DMS 273 (cell line): ENCODE data around the gene EXD1.
"Not testable (repeated sequence)": the region's sequence is repeated elsewhere in the genome, so short reads cannot be mapped to it uniquely, and the experiment has no call there.

Experiments
- DNase-seq: peaks from one replicate; lab custom pipeline; 2025; ENCODE audit not compliant: unreplicated experiment; lab: John Stamatoyannopoulos, UW

Gene EXD1, protein sequence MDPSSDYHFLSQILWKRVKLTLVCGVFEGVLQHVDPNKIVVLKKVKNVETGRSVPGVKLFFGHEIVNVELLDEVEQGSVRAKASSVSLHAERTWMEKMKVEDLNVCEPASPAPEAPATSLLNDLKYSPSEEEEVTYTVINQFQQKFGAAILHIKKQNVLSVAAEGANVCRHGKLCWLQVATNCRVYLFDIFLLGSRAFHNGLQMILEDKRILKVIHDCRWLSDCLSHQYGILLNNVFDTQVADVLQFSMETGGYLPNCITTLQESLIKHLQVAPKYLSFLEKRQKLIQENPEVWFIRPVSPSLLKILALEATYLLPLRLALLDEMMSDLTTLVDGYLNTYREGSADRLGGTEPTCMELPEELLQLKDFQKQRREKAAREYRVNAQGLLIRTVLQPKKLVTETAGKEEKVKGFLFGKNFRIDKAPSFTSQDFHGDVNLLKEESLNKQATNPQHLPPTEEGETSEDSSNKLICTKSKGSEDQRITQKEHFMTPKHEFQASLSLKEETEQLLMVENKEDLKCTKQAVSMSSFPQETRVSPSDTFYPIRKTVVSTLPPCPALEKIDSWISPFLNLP

DNA sequence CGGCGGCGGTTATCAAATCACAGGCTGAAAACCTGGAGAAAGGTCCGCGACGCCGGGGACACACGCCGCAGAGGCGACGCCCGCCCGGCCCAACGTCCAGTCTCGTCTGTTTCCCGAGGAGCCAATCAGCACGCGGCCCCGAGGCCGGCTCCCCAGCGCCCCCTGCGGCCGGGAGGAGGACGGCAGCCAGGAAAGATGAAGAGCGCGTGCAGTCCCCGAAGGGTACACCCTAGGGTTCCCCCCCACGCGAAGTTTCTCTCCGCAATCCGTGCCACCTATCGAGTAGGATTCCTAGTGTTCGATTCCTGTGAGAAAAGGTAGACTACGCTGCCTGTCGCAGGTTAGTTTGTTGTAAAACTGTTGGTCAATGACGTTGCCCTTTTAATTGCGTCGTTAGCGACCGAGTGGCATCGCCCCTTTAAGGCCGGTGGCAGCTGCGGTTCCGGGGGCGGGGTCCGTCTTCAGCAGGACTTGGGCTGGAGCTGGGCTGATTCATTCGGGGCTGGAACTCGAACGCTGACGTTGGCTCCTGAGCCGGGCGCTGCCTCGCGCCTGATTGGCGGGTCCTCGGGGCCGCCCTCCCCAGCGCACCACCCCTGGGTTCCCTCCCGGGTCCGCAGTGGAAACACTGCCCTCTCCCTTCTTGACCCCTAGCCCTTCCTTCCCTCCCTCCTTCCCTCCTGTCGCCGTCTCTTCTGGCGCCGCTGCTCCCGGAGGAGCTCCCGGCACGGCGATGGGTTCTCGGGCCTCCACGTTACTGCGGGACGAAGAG, at the start of gene EXD1, which contains the start of gene CHP1:
TSS of gene EXD1 (minus strand) at position 108 of the 772 bp plus-strand sequence. CDS start 4,182 bp downstream, outside the sequence.
TSS of gene CHP1 (plus strand) at position 619 of the 772 bp plus-strand sequence. CDS start at position 734, 115 bp downstream.
- peak; percentile 96 for DNase-seq

DNA sequence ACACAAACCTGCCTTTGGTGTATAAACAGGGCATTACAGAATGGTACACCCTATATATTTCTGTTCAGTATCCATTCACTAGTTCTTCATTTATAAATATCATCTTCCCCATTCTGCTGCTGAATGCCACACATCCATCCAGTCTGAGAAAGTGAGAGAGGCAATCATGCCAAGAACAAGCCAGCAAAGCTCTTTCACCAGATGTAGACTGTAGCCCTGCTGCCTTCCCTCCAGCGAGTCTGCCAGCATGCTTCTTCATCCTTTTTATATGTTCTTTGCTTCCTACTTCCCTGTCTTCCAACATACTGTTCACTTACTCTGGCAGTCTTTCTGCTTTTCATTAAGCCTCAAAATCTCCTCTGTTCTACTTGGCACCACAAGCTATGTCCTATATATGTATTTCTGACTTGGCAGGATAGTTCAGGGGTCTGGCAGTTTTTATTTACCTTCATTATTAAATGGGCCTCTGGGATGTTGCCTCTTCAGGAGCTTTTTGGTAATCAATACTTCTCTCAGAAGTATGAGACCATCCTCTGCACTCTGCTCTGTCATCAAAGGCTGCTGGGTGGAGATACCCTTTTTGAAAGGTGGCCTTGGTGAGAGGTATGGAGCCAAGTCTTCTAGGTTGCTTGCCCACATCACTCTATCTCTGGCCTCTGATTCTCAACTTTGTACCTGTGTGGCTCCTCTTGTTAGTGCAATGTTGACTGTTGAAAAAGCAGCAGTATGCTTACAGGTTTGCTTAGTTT, 49.2 kb upstream of the EXD1 start:
- DNase-seq: no peak

DNA sequence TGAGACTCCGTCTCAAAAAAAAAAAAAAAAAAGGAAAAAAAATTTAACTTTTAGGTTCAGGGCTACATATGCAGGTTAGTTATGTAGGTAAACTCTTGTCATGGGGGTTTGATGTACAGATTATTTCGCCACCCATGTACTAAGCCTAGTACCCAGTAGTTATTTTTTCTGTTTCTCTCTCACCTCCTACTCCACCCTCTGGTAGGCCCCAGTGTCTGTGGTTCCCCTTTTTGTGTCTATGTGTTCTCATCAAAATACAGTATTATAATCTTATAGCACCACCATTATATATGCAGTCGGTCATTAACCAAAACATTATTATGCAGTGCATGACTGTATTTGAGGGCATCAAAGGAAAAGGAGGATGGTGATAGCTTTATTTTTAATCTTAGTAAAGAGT, 47.8 kb upstream of the EXD1 start:
- DNase-seq: no peak

DNA sequence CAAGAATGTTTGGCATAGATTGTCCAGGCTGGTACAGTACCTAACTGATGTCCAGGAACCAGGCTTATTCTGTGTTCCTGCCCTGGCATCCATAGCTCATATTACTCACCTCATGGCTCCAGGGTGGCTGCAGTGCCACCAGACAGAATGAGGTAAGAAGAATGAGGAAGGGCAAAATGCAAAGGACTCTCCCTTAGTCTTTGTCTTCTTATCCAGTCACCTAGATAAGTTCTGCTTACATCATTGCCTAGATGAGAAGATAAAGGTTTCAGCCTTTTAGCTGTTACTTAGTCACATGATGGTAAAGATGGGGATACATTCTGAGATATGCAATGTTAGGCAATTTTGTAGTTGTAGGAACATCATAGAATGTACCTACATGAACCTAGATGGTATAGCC, 46.3 kb upstream of the EXD1 start:
- no peak for DNase-seq

DNA sequence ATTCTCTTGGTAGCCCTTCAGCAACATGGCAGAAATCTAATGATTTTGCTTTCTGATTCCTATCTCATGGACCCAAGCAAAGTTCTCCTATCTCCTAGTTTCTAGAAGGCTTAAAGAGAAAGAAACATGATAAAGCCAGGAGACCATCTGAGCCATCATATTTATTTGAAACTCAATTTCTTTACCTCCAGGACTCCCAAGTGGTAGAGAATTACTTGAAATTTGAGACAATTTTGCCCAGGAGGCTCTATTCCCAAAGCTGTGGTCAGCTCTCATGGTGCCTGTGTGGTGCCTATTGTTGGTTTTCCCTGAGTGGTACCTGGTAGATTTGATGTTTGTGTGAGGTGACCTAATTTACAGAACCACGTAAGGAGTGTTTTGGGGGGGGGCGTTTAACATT, 39.3 kb upstream of the EXD1 start:
- no peak for DNase-seq

DNA sequence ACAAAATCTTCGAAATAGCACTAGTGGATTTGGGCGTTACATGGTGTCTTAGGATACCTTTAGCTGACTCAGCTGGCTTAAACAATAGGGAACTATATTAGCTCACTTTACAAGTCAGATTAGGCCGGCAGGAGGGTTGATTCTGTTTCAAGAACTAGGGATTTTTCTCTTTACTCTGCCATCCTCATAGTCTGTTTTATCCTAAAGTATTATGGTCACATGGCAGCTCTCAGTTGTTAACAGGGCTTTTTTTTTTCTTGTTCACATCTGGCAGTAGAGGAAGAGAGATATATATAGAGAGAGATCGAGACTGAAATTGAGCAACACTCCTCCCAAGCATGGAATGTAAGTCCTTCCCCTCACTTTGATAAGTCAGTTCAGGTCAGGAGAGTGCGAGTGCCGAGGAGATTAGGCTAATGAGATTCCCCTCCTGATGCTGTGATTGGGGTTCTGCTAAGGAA, 33.4 kb upstream of the EXD1 start:
- no peak for DNase-seq

DNA sequence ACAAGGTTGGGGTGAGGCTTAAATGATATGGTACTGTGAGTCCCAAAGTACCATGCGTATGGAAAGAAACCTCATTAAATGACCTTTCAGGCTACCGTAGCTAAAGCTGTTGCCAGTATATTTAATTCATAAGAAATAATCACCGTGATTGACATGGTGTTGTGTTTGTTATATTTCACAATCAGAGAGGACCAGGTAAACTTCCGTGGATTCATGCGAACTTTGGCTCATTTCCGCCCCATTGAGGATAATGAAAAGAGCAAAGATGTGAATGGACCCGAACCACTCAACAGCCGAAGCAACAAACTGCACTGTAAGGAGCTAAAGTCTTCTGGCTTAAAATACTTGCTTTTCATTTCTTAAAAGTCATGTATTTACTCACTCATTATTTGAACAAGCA, 32.0 kb upstream of the EXD1 start:
- no peak for DNase-seq

DNA sequence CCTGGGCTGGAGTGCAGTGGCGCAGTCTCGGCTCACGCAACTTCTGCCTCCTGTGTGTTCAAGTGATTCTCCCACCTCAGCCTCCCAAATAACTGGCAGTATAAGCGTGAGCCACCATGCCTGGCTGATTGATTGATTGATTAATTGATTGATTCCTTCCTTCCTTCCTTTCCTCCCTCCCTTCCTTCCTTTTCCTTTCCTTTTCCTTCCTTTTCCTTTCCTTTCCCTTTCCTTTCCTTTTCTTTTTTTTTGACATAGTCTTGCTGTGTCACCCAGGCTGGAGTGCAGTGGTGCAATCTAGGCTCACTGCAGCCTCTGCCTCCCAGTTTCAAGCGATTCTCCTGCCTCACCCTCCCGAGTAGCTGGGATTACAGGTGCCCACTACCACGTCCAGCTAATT, 30.4 kb upstream of the EXD1 start:
- DNase-seq: not testable (repeated sequence)

DNA sequence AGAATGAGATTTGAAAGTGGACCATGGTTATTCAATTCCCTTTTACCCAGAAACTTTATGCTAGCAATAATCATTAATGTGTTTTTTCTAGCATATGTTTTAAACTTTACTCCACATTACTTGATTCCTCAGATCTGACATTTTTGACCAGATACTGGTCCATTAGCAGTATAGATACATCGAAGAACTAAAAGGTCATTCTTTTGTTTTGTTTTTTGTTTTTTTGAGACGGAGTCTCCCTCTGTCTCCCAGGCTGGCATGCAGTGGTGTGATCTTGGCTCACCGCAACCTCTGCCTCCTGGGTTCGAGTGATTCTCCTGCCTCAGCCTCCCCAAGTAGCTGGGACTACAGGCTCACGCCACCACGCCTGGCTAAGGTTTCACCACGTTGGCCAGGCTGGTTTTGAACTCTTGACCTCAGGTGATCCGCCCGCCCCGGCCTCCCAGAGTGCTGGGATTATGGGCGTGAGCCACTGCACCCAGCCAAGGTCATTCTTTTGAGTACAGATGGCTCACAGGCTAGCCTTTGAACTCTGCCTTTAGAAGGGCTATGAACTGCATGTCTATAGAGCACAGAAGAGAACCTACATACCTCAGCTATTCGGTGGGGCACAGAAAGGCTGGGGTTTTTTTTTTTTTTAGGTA, 29.1 kb upstream of the EXD1 start:
- DNase-seq: no peak

DNA sequence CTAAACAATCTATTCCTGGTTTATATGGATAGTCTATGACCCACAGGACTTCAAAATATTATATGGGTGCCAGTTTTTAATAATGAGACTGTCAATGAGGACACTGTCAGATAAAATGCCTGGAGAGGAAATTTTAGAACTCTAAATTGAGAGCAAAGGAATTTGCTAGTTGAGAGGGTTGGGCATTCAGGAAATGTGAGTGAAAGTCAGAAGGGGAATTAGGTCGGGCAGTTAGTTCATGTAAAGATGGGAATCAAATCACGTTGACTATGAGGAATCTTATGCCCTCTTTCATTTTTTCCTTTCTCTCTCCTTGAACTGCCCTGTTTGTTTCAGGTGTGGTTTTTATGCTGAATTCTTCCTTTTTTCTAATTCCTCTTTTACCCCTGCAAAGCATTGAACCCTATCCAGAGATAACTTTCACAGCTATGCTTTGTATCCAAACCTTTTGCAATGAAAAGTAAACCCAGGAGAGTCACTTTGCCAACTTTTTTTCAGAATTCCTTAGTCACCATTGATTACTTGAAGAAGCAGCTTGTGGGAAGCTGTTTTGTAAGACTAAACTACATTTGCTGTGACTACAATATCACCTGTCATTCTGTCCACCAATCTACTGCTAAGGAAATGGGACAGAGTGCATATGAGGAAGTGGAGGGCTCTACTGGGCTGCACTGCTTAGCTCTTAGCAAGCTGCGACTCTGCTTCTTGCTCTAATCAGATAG, 28.4 kb upstream of the EXD1 start:
- DNase-seq: no peak

DNA sequence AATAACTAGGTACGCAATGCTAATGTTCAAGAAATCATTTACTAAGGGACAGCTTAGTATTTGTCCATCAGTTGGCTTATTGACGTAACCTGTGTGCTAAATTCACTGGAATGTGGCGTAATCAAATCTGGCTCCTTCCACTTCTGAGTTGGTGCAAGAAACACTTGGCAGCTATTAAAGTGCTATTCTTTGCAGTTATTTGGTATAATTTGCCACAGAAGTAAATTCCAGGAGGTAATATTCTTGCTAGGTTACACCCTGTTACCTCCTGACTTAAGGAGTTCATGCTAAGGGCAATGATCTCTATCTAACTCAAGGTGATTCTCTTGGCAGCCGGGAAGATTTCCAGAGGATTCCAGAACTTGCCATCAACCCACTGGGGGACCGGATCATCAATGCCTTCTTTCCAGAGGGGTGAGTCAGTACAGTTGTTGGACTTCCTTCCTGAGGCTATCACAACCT, 26.1 kb upstream of the EXD1 start:
- DNase-seq: no peak

DNA sequence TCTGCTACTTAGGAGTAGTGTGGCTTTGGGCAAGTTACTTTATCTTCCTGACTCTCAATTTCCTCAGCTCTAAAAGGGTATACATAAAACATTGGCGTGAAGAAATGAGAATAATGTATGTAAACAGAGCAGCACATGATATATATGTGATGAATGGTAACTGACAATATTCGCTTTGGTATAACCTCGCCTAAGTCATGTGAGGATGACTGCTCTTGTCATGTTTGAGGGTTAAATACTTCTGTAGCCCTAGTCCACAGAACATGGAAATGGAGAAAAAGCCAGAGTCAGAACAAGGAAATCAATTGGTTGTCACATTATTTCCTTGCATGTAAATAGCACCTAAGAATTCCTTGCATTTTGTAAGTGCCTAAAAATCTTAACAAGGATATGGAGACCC, 25.5 kb upstream of the EXD1 start:
- no peak for DNase-seq

DNA sequence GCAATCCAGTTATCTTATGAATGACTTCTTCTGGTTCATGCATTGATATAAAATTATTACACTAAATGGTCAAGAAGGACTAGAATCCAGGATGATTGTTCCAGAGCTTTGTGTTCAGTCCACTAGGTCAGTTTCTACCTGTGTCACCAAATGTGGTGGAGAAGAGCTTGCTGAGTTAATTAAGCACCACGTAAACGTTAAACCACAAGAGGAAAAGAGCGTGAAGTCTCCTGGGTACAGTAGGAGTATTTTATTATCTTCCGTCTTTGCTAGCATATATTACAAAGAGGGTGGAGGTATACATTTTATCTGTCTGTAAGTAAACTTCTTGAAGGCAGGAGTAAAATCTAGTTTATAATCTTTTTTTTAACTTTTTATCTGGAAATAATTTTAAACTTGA, 24.0 kb upstream of the EXD1 start:
- DNase-seq: no peak

DNA sequence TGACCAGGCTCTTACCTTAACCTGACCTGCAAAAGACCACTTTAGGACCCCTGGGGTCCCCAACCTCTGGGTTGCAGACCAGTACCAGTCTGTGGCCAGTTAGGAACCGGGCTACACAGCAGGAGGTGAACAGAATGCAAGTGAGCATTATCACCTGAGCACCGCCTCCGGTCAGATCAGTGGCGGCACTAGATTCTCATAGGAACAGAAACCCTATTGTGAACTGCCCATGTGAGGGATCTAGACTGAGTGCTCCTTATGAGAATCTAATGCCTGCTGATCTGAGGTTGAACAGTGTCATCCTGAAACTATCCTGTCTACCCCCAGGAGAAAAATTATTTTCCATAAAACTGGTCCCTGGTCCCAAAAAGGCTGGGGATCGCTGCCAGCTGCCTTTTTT, 20.9 kb upstream of the EXD1 start:
- DNase-seq: no peak

DNA sequence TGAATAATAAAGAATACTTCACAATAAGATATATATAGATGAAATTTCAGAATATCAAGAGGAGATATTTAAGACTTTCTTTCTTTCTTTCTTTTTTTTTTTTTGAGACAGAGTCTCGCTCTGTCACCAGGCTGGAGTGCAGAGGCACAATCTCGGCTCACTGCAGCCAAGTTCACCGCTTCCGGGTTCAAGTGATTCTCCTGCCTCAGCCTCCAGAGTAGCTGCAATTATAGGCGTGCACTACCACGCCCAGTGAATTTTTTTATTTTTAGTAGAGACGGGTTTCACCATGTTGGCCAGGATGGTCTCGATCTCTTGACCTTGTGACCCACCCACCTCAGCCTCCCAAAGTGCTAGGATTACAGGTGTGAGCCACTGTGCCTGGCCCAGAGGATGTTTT, 20.2 kb upstream of the EXD1 start:
- DNase-seq: not testable (repeated sequence)

DNA sequence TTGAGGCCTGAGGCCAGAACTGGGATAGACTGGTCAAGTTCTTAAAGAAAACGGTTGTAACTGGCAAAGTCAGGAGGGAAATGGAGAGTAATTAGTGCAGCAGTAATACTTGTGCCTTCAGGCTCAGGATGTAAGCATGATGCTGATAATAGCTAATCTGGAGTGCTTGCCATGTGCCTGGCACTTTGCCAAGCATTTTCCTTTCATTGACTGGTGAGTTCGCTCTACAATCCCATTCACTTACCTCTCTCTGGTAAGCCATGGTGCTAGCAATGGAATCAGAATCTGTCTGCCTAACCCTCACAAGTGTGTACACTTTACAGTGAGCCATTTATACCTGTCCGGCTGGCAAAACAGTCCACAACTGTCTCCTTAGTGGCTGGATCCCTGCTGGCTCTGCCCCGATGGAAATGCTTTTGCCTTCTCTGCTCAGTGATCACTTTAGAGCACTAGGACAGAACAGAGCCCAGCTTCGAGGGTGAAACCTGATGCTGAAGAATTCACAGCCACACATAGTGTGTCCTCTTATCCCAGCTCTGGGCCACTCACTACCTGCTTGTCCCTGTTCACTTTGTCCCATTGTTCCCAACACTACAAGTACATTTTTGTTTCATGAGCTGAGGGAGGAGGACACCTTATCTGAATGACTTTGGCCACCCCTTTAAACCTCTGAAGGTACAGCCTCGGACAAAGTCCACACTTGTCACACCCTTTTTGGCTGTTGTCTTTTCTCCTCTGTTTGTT, 10.8 kb upstream of the EXD1 start:
- peak; percentile 25 for DNase-seq

DNA sequence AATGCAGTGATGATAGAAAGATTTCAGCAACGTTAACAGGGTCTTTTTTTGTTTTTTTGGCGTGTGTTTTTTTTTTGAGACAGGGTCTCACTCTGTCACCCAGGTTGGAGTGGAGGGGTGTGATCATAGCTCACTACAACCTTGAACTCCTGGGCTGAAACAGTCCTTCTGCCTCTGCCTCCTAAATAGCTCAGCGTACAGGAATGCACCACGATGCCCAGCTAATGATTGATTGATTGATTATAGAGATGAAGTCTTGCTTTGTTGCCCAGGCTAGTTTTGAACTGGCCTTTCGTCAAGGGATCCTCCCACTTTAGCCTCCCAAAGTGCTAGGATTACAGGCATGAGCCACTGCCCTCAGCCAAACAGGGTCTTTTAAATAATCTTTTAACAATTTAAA, 7.5 kb upstream of the EXD1 start:
- DNase-seq: no peak

DNA sequence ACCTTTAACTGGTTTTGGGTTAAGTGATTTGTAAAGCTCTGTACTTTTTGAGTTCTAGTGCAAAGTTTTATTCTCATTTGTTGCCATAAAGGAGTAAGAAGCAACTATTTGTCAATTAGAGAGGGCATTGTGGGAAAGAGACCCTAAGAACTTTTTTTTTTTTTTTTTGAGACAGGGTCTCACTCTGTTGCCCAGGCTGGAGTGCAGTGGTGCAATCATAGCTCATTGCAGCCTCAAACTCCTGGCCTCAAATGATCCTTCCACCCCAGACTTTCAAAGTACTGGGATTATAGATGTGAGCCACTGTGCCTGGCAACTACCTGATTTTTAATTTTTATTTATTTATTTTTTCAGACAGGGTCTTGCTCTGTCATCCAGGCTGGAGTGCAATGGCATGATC, 5.4 kb upstream of the EXD1 start:
- DNase-seq: no peak

DNA sequence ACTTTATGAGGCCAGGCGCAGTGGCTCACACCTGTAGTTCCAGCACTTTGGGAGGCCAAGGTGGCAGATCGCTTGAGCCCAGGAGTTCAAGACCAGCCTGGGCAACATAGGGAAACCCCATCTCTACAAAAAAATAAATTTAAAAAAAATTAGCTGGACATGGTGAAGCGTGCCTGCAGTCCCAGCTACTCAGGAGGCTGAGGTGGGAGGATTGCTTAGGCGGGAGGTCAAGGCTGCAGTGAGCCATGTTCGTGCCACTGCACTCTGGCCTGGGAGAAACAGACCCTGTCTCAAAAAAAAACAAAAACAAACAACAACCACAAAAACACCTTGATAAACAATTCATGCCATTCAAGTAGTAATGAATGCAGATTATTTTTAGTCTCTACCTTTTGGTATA, 4.7 kb upstream of the EXD1 start:
- not testable (repeated sequence) for DNase-seq
